Ovary (tissue), 9 donors: Measurements from ENCODE around the gene TENM4. TPM values are rescaled to one million over a fixed set of nuclear protein-coding genes. Genes with fewer than 3 reads are reported as not detected.

Experiments
- DNase-seq, 5 donors: peaks; one replicate each; pipeline ENCODE4 v3.0.0-alpha.2; 2019 to 2020
- H3K27ac ChIP-seq, 2 donors: fragments of 200-600 bp; one replicate each; pipeline versions ENCODE4 v1.5.1 to v1.8.0; 2019 to 2022
- H3K27me3 ChIP-seq: fragments of 200-600 bp; one replicate; pipeline ENCODE4 v1.8.0; 2022
- H3K36me3 ChIP-seq: fragments of 200-600 bp; sonication (generic); one replicate; pipeline ENCODE4 v1.5.1; 2019
- H3K4me1 ChIP-seq: one replicate; pipeline ENCODE4 v1.8.1; 2013; ENCODE audit warnings: mild to moderate bottlenecking, moderate library complexity; ENCODE audit not compliant: insufficient read depth
- H3K4me3 ChIP-seq: fragments of 200-600 bp; sonication (generic); one replicate; pipeline ENCODE4 v1.5.1; 2017
- H3K9me3 ChIP-seq, 2 donors: fragments of 200-600 bp in 1 of 2; sonication (generic) in 1 of 2; one replicate each; pipeline versions ENCODE4 v1.5.1 to v1.8.1; 2013 to 2019; ENCODE audit warnings: mild to moderate bottlenecking in 1 of 2, moderate library complexity in 1 of 2
- CTCF ChIP-seq, 3 donors: fragments of 450-650 bp in 2 of 3; fragments of 200-600 bp in 1 of 3; IDR thresholded peaks; one replicate each; pipeline versions ENCODE4 v1.5.1 to v1.8.0; 2016 to 2022; ENCODE audit warnings: antibody characterized with exemption in 3 of 3, mild to moderate bottlenecking in 1 of 3
- EP300 ChIP-seq: sonication (generic); formaldehyde crosslinking; IDR thresholded peaks from one replicate; pipeline ENCODE4 v1.6.1; 2017; ENCODE audit warnings: antibody characterized with exemption
- POLR2A ChIP-seq: fragments of 450-650 bp; IDR thresholded peaks from one replicate; pipeline ENCODE4 v1.6.1; 2017; ENCODE audit warnings: antibody characterized with exemption, mild to moderate bottlenecking, moderate library complexity
- WGBS, 3 donors: extraction: QIAGEN DNeasy Blood & Tissue Kit in 1 of 3; methylation state at CpG; one replicate each; pipeline versions ENCODE4 v1.1.5 to v1.1.7; 2013 to 2017; 5-methylcytosine and 5-hydroxymethylcytosine counted together
- intact Hi-C, 4 donors: fragments of 100-400 bp; cut with DNase I; formaldehyde crosslinking; loops; one replicate each; pipeline versions ENCODE4 v1.11.0 to v1.15.1; 2022 to 2023
- polyA plus RNA-seq, 2 donors: library from polyadenylated mRNA; stranded (reverse); fragments of 200-250 nt in 1 of 2; fragments of 350-450 nt in 1 of 2; fragmentation: Illumina TruSeq in 1 of 2; extraction: RNeasy Lipid Tissue Mini Kit (QIAGEN cat#74804) in 1 of 2; gene quantifications; one replicate each; pipeline ENCODE4 v1.2.3, GENCODE V29; 2013 to 2014
- total RNA-seq, 7 donors: library from RNA; depleted of rRNA in 2 of 7; stranded (reverse); fragments of >200 nt in 2 of 7; fragmentation: NEBNext Ultra II Directional in 3 of 7; extraction: Animal tissue kit (Norgen Biotek cat#: 25700) in 3 of 7; gene quantifications; one replicate each; pipeline versions ENCODE4 v1.1.0 to v1.2.4, GENCODE V29; 2016 to 2023
- donor health status: DM: no; HTN: no; CAD: no; lungs with moderate emphysema.
- donor health status: DM: no; HTN: no; CAD: no.
- donor health status: Bipolar disorder and iron deficiency.
- donor health status: DM: yes; HTN: yes; CAD: no.
- donor health status: DM: no; HTN: no; CAD: no.
- donor health status: DM: yes; HTN: yes; CAD: no.

TENM4 gene
- total and polyA plus RNA-seq, 9 donors = 11.0 to 206 (median 107) TPM

- Histone ChIP-seq H3K9me3 (no peaks in the 10 kb centered on the region), H3K4me1 (no peaks in the 10 kb centered on the region), H3K27ac (no peak overlapping the region), H3K27me3 (no peaks in the 10 kb centered on the region), H3K4me3 (no peak overlapping the region), H3K36me3 (no peaks in the 10 kb centered on the region)
- DNase-seq = no peak
- no peak for TF ChIP-seq POLR2A
- no peak for TF ChIP-seq EP300
- no peak for TF ChIP-seq CTCF (IDR thresholded peaks at IDR 0.05)
- intact Hi-C loops = no loop called here
- 88% methylated on average over 9 of the region's 9 CpGs for WGBS, 3 donors
Observed at GRCh38 chr11:78990261-78990660, 450.6 kb downstream of the TENM4 start.

DNA sequence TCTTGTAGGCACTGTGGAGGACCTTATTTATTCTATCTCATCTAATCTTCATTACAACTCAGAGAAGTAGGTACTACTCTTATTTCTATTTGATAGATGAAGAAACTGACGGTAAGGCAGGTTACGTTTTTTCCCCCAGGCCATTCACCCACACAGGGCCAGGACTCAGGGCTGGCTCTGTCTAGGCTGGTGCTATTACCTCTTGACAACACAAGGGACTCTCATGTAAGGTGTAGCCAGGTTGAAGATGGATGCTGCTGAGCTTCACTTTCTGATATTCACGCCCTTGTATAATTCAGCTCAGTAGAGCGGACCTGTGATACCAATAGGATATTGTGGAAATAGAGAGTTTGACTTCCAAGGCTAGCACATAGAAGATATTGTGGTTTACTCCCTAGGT lies 453.1 kb downstream of the TENM4 start:
- Histone ChIP-seq H3K27ac (no peak overlapping the region), H3K9me3 (no peaks in the 10 kb centered on the region), H3K4me3 (no peak overlapping the region), H3K36me3 (no peaks in the 10 kb centered on the region), H3K4me1 (no peaks in the 10 kb centered on the region), H3K27me3 (no peaks in the 10 kb centered on the region)
- TF ChIP-seq EP300 (no peak), POLR2A (no peak), CTCF (IDR thresholded peaks at IDR 0.05) (no peak)
- WGBS, 3 donors = 96 to 99% (median 99%) methylated on average over 4 of the region's 4 CpGs
- intact Hi-C loops = no loop called here
- no peak for DNase-seq

- Histone ChIP-seq H3K9me3 (no peaks in the 10 kb centered on the region), H3K27ac (no peak overlapping the region), H3K4me3 (no peak overlapping the region), H3K4me1 (no peaks in the 10 kb centered on the region), H3K36me3 (no peaks in the 10 kb centered on the region), H3K27me3 (no peaks in the 10 kb centered on the region)
- TF ChIP-seq CTCF (IDR thresholded peaks at IDR 0.05) (no peak), POLR2A (no peak), EP300 (no peak)
- intact Hi-C loops = no loop called here
- no peak for DNase-seq
- WGBS, 3 donors = 95 to 96% (median 95%) methylated on average over 8 of the region's 8 CpGs
Observed at GRCh38 chr11:78986305-78986704, 454.5 kb downstream of the TENM4 start.

- Histone ChIP-seq H3K9me3 (no peaks in the 10 kb centered on the region), H3K4me3 (no peak overlapping the region), H3K27ac (no peak overlapping the region), H3K4me1 (no peaks in the 10 kb centered on the region), H3K36me3 (no peaks in the 10 kb centered on the region), H3K27me3 (no peaks in the 10 kb centered on the region)
- DNase-seq = no peak
- TF ChIP-seq CTCF (IDR thresholded peaks at IDR 0.05) (no peak), POLR2A (no peak), EP300 (no peak)
- intact Hi-C loops = no loop called here
- 65 to 80% (median 74%) methylated on average over 3 of the region's 3 CpGs for WGBS, 3 donors
Observed at GRCh38 chr11:78985663-78986062, 455.2 kb downstream of the TENM4 start.

GRCh38 chr11:78982473-78982872 lies 458.4 kb downstream of the TENM4 start:
- TF ChIP-seq EP300 = no peak
- no peak for TF ChIP-seq POLR2A
- no peak for TF ChIP-seq CTCF (IDR thresholded peaks at IDR 0.05)
- DNase-seq = no peak
- Histone ChIP-seq H3K27ac (no peak overlapping the region), H3K4me1 (no peaks in the 10 kb centered on the region), H3K4me3 (no peak overlapping the region), H3K9me3 (no peaks in the 10 kb centered on the region), H3K27me3 (no peaks in the 10 kb centered on the region), H3K36me3 (no peaks in the 10 kb centered on the region)
- intact Hi-C loops = no loop called here
- WGBS, 3 donors = 89 to 99% (median 95%) methylated on average over 4 of the region's 4 CpGs
